ENCODE measurements around the gene ABCA3.

ABCA3 gene

DNA sequence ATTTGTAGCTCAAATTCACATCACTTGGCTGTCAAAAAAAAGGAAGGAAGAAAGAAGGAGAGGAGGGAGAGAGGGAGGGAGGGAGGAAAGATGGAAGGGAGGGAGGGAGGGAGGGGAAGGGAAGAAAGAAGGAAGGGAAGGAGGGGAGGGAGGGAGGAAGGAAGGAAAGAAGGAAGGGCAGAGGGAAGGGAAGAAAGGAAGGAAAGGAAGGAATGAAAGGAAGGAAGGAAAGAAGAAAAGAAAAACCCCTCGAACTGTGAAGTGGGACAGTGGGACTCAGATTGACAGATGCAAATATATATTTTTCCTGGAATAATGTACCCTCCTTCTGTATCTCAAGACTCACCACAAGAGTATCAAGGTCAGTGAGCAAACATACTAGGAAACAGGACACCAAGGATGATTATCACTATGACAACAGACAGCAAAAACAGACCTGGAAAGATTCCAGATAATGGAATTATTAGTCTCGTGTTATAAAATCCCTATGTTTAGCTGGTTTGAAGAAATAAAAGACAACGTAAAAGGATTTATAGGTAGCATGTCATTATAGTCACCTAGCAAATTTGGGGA is 24.2 kb upstream of the ABCA3 start:
- H3K9me3 ChIP-seq: no peaks in the 10 kb centered on the region
- H3K27me3 ChIP-seq: peaks cover 0 to 2% of the 10 kb centered on the region in 2 donors
- no peaks in the 10 kb centered on the region for H3K36me3 ChIP-seq
- TF ChIP-seq, protein P1, sequence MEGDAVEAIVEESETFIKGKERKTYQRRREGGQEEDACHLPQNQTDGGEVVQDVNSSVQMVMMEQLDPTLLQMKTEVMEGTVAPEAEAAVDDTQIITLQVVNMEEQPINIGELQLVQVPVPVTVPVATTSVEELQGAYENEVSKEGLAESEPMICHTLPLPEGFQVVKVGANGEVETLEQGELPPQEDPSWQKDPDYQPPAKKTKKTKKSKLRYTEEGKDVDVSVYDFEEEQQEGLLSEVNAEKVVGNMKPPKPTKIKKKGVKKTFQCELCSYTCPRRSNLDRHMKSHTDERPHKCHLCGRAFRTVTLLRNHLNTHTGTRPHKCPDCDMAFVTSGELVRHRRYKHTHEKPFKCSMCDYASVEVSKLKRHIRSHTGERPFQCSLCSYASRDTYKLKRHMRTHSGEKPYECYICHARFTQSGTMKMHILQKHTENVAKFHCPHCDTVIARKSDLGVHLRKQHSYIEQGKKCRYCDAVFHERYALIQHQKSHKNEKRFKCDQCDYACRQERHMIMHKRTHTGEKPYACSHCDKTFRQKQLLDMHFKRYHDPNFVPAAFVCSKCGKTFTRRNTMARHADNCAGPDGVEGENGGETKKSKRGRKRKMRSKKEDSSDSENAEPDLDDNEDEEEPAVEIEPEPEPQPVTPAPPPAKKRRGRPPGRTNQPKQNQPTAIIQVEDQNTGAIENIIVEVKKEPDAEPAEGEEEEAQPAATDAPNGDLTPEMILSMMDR (IDR thresholded peaks at IDR 0.05): no peak
- intact Hi-C loops (cut with DNase I; ENCODE audit: low total_unique reads): no loop called here
- H3K27ac ChIP-seq: no peak overlapping the region
- no peak for DNase-seq
- H3K4me1 ChIP-seq: no peaks in the 10 kb centered on the region
- H3K4me3 ChIP-seq: no peak overlapping the region

DNA sequence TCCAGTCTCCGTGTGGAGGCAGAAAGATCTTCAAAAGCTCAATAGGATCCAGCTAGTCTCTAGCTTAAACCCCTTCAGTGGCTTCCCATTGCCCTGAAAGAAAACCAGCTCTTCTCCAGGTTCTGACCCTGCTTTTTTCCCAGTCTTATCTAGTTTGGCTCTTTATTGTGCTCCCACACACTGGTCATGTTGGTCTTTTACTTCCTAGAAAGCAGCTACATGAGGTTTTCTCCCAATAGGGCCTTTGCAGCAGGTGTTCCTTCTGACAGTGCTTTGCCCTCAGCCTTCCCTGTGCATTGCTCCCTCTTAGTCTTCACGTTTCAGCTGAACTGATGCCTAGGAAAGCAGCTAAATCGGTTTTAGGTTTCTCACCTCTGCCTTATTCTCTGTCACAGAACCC is 21.7 kb upstream of the ABCA3 start:
- intact Hi-C loops (cut with DNase I; ENCODE audit: low total_unique reads): no loop called here
- Histone ChIP-seq H3K4me1 (no peaks in the 10 kb centered on the region), H3K4me3 (no peak overlapping the region), H3K27me3 (peaks cover 0 to 10% of the 10 kb centered on the region in 2 donors), H3K9me3 (no peaks in the 10 kb centered on the region), H3K27ac (no peak overlapping the region), H3K36me3 (no peaks in the 10 kb centered on the region)
- no peak for DNase-seq
- TF ChIP-seq, protein P1 (IDR thresholded peaks at IDR 0.05): no peak

DNA sequence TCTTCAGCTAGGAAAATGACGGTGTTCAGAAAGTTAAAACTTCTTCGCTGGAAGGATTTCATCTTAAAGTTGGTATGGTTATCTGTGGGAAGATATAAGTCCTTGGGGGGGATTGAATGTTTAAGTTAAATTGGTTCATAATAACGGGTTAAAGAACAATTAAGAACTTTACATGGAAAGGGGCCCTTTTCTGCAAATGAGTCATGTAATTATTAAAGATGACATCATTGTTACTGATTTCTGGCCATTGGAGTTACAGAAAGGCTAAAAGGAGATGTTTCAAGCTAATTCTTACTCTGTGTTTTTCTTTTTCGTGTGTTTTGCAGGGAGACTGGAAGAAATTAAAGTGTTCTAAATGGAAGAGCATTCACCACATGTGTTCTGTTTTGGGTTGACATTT is 20.6 kb upstream of the ABCA3 start:
- peaks cover 0 to 17% of the 10 kb centered on the region in 2 donors for H3K27me3 ChIP-seq
- no peaks in the 10 kb centered on the region for H3K36me3 ChIP-seq
- no peak overlapping the region for H3K27ac ChIP-seq
- H3K4me1 ChIP-seq: no peaks in the 10 kb centered on the region
- DNase-seq: no peak
- intact Hi-C loops (cut with DNase I; ENCODE audit: low total_unique reads): no loop called here
- TF ChIP-seq, protein P1 (IDR thresholded peaks at IDR 0.05): no peak
- no peak overlapping the region for H3K4me3 ChIP-seq
- H3K9me3 ChIP-seq: no peaks in the 10 kb centered on the region

DNA sequence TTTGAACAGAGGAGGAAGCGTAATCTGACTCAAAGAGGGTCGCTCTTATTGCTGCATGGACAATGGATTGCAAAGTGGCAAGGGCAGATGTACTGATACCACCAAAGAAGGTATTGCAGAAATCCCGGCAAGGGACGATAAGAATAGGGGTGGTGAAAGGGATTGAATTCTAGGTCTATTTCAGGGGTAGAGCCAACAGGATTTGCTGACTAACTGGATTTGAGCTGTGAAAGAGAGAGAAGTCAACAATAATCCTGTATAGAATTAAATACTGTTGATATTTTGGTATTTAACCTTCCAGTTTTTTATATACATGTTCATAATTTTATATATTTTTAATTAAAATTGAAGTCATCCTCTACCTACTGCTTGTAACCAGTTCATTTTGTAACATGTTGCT is 19.4 kb upstream of the ABCA3 start:
- Histone ChIP-seq H3K27me3 (peaks cover 0 to 18% of the 10 kb centered on the region in 2 donors), H3K36me3 (no peaks in the 10 kb centered on the region), H3K4me1 (no peaks in the 10 kb centered on the region), H3K9me3 (no peaks in the 10 kb centered on the region), H3K4me3 (no peak overlapping the region), H3K27ac (no peak overlapping the region)
- intact Hi-C loops (cut with DNase I; ENCODE audit: low total_unique reads): no loop called here
- DNase-seq: no peak
- TF ChIP-seq, protein P1 (IDR thresholded peaks at IDR 0.05): no peak

DNA sequence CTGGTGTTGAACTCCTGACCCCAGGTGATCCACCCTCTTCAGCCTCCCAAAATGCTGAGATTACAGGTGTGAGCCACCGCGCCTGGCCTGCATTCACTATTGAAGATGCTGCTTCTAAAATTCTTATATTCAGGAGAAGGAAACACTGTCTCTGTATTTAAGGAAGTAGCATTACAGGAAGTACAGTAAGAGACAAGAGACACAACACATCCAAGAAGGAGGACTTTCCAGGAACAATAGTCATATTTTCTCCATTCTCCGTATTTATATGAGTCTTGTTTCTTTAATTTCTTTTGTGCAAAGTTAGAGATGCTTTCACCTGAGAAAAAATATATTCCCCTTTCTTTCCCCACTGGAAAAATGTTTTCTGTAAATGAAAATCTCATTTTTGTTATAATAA is 18.3 kb upstream of the ABCA3 start:
- TF ChIP-seq, protein P1 (IDR thresholded peaks at IDR 0.05): no peak
- intact Hi-C loops (cut with DNase I; ENCODE audit: low total_unique reads): no loop called here
- Histone ChIP-seq H3K9me3 (no peaks in the 10 kb centered on the region), H3K4me3 (no peak overlapping the region), H3K27ac (no peak overlapping the region), H3K27me3 (peaks cover 0 to 28% of the 10 kb centered on the region in 2 donors), H3K4me1 (no peaks in the 10 kb centered on the region), H3K36me3 (no peaks in the 10 kb centered on the region)
- DNase-seq: no peak

DNA sequence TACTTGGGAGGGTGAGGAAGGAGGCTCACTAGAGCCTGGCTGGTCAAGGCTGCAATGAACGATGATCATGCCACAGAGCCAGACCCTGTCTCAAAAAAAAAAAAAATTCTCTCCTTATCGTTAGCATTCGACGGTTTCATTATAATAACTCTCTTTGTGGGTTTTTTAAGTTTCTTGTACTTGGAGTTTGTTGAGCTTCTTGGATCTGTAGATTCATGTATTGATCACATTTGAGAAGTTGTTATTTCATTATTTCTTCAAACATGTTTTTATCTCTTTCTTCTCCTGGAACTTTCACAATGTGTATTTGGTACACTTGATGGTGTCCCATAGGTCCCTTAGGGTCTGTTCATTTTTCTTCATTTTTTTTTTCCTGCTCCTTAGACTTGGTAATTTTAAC is 16.8 kb upstream of the ABCA3 start:
- TF ChIP-seq, protein P1 (IDR thresholded peaks at IDR 0.05): no peak
- intact Hi-C loops (cut with DNase I; ENCODE audit: low total_unique reads): no loop called here
- H3K4me1 ChIP-seq: no peaks in the 10 kb centered on the region
- no peak overlapping the region for H3K4me3 ChIP-seq
- no peak for DNase-seq
- H3K9me3 ChIP-seq: no peaks in the 10 kb centered on the region
- H3K27me3 ChIP-seq: peaks cover 0 to 33% of the 10 kb centered on the region in 2 donors
- no peaks in the 10 kb centered on the region for H3K36me3 ChIP-seq
- no peak overlapping the region for H3K27ac ChIP-seq

Measured in tibial artery (tissue), 4 donors.